HCT116 (cell line): Measurements from ENCODE around the gene CFL1. TPM values are rescaled to one million over a fixed set of nuclear protein-coding genes. Genes with fewer than 3 reads are reported as not detected.

Experiments
- ATAC-seq: fragments of 200-7000 bp; cut with Tn5 transposase; 2 replicates; pipeline ENCODE4 v1.9.1; 2020; ENCODE audit warnings: mild to moderate bottlenecking, moderate library complexity
- BruUV-seq: library from RNA; stranded (reverse); fragments of 400-500 nt; replicated peaks from 2 replicates; lab custom pipeline; 2021; lab: Mats Ljungman, UMichigan
- CTCF ChIA-PET: fragments of 300-600 bp; sonication (Branson Sonifier 250); formaldehyde crosslinking; loops from one replicate; lab custom pipeline; 2021; ENCODE audit warnings: antibody characterized with exemption; lab: Charles Lee
- POLR2A ChIA-PET: fragments of 300-600, 350-600 bp; sonication (Branson Sonifier 250); formaldehyde crosslinking; loops from one replicate; lab custom pipeline; 2021; ENCODE audit warnings: antibody characterized with exemption; lab: Charles Lee
- RAD21 ChIA-PET, 2 experiments: fragments of 300-600 bp; sonication (Branson Sonifier 250); formaldehyde crosslinking; loops; one replicate each; lab custom pipeline; 2023; ENCODE audit warnings: low total read pairs in 2 of 2; ENCODE audit not compliant: uncharacterized antibody in 2 of 2, unreplicated experiment in 2 of 2, low non-redundant PET in 1 of 2; lab: Charles Lee
- DNase-seq: peaks from one replicate; pipeline ENCODE4 v3.0.0-alpha.2; 2010; ENCODE audit warnings: low read depth, low spot score
- H2AFZ ChIP-seq: fragments of 200-600 bp; shearing (Covaris generic), sonication (generic); 2 replicates; pipeline ENCODE4 v1.6.1; 2017; ENCODE audit warnings: low read depth, mixed run types, mixed read lengths, antibody characterized with exemption, low read length; ENCODE audit not compliant: poor library complexity, severe bottlenecking
- H3K27ac ChIP-seq: 2 replicates; pipeline ENCODE4 v1.5.1; 2012; ENCODE audit warnings: low read depth, low read length
- H3K27me3 ChIP-seq: fragments of 200-600 bp; sonication (generic); 2 replicates; pipeline ENCODE4 v1.6.1; 2016; ENCODE audit warnings: mixed run types, low read length, mixed read lengths; ENCODE audit not compliant: insufficient read depth
- H3K36me3 ChIP-seq, 2 experiments: fragments of 200-500 bp in 1 of 2; fragments of 200-600 bp in 1 of 2; sonication (Bioruptor generic) in 1 of 2; sonication (generic) in 1 of 2; 2 replicates each; pipeline versions ENCODE4 v1.5.1 to v1.6.1; 2014 to 2016; ENCODE audit warnings: low read length in 2 of 2, inconsistent platforms in 1 of 2, mixed read lengths in 1 of 2, mixed run types in 1 of 2; ENCODE audit not compliant: insufficient read depth in 2 of 2, control insufficient read depth in 1 of 2
- H3K4me1 ChIP-seq, 2 experiments: fragments of 200-600 bp in 1 of 2; sonication (generic) in 1 of 2; 2 replicates each; pipeline versions ENCODE4 v1.5.1 to v1.6.1; 2012 to 2017; ENCODE audit warnings: low read length in 2 of 2, inconsistent platforms in 1 of 2, mild to moderate bottlenecking in 1 of 2, mixed read lengths in 1 of 2, mixed run types in 1 of 2, moderate library complexity in 1 of 2; ENCODE audit not compliant: insufficient read depth in 2 of 2, control insufficient read depth in 1 of 2
- H3K4me2 ChIP-seq: fragments of 200-600 bp; sonication (generic); 2 replicates; pipeline ENCODE4 v1.6.1; 2017; ENCODE audit warnings: mixed run types, low read length, mixed read lengths
- H3K4me3 ChIP-seq, 2 experiments: fragments of 200-600 bp in 1 of 2; sonication (generic) in 1 of 2; replicated peaks in 1 of 2; 2 replicates each; pipeline ENCODE4 v1.5.1; 2011 to 2016; ENCODE audit warnings: low read length in 2 of 2, control low read depth in 1 of 2, low read depth in 1 of 2, mild to moderate bottlenecking in 1 of 2, mixed read lengths in 1 of 2, mixed run types in 1 of 2
- H3K79me2 ChIP-seq: fragments of 200-600 bp; sonication (generic); 2 replicates; pipeline ENCODE4 v1.6.1; 2017; ENCODE audit warnings: mild to moderate bottlenecking, mixed run types, low read length, moderate library complexity, mixed read lengths; ENCODE audit not compliant: insufficient read depth
- H3K9ac ChIP-seq: fragments of 200-600 bp; sonication (generic); 2 replicates; pipeline ENCODE4 v1.6.1; 2016; ENCODE audit warnings: low read length, mixed read lengths
- H3K9me2 ChIP-seq: fragments of 200-600 bp; sonication (generic), shearing (Covaris generic); 2 replicates; pipeline ENCODE4 v1.6.1; 2017; ENCODE audit warnings: mixed run types, mild to moderate bottlenecking, moderate library complexity; ENCODE audit not compliant: insufficient read depth
- H3K9me3 ChIP-seq, 2 experiments: fragments of 200-500 bp in 1 of 2; fragments of 200-600 bp in 1 of 2; sonication (Bioruptor generic) in 1 of 2; sonication (generic) in 1 of 2; 2 replicates each; pipeline ENCODE4 v1.6.1; 2014 to 2017; ENCODE audit warnings: low read length in 2 of 2, mixed read lengths in 2 of 2, inconsistent platforms in 1 of 2, low read depth in 1 of 2, mild to moderate bottlenecking in 1 of 2, mixed run types in 1 of 2, moderate library complexity in 1 of 2; ENCODE audit not compliant: control insufficient read depth in 1 of 2, insufficient read depth in 1 of 2
- H4K20me1 ChIP-seq: fragments of 200-600 bp; sonication (generic), shearing (Covaris generic); 2 replicates; pipeline ENCODE4 v1.6.1; 2017; ENCODE audit warnings: mixed run types, mild to moderate bottlenecking, moderate library complexity; ENCODE audit not compliant: insufficient read depth
- CBX3 ChIP-seq: IDR thresholded peaks from 2 replicates; pipeline ENCODE4 v1.6.1; 2012; ENCODE audit warnings: low read depth
- CEBPB ChIP-seq: IDR thresholded peaks from 2 replicates; pipeline ENCODE4 v1.6.1; 2012; ENCODE audit warnings: low read depth
- FOSL1 ChIP-seq: IDR thresholded peaks from 2 replicates; pipeline ENCODE4 v1.6.1; 2012; ENCODE audit warnings: low read depth
- POLR2AphosphoS5 ChIP-seq: IDR thresholded peaks from 2 replicates; pipeline ENCODE4 v1.6.1; 2011; ENCODE audit warnings: mild to moderate bottlenecking, low read depth, low read length, moderate library complexity
- TCF7L2 ChIP-seq: IDR thresholded peaks from 2 replicates; pipeline ENCODE4 v1.7.0; 2011; ENCODE audit warnings: borderline replicate concordance, inconsistent platforms; ENCODE audit not compliant: insufficient read depth, insufficient read length; ENCODE audit errors: extremely low read depth
- YY1 ChIP-seq: IDR thresholded peaks from 2 replicates; pipeline ENCODE4 v1.6.1; 2011; ENCODE audit warnings: low read length, low read depth, moderate library complexity, mild to moderate bottlenecking; ENCODE audit not compliant: insufficient replicate concordance; ENCODE audit errors: extremely low read depth
- ZFX ChIP-seq: fragments of 450-650 bp; IDR thresholded peaks from 2 replicates; pipeline ENCODE4 v1.6.1; 2017
- intact Hi-C: fragments of 100-400 bp; cut with micrococcal nuclease; formaldehyde crosslinking; loops from 2 replicates; pipeline ENCODE4 v1.10.0; 2022
- total RNA-seq: library from RNA; stranded (reverse); gene quantifications from one replicate; pipeline ENCODE4 v1.2.1, GENCODE V29; 2021; ENCODE audit not compliant: unreplicated experiment
- TF ChIP-seq, protein P1 (sequence below): IDR thresholded peaks from 2 replicates; pipeline ENCODE4 v1.6.1; 2011; ENCODE audit warnings: mild to moderate bottlenecking, low read length, moderate library complexity; ENCODE audit not compliant: insufficient replicate concordance; ENCODE audit errors: extremely low read depth

Gene CFL1
- total RNA-seq, 1 experiment from 2014 or later, result 1,270 TPM

DNA sequence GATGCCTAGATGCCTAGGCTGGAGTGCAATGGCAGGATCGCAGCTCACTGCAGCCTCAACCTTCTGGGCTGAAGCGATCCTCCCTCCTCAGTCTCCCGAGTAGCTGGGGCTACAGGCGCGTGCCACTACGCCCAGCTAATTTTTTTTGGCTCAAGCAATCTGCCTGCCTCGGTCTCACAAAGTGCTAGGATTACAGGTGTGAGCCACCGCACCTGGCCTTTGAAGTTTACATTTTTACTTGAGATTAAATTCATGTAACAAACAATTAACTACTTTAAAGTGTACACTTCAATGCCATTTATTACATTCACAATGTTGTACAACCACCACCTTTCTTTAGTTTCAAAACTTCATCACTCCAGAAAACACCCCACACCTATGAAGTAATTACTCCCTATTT, 45.7 kb upstream of the CFL1 start:
- no peak for ATAC-seq
- TF ChIP-seq CBX3 (no peak), TCF7L2 (peak; percentile 40)
- H4K20me1 ChIP-seq, result no peaks in the 10 kb centered on the region
- no peaks in the 10 kb centered on the region for H3K9me2 ChIP-seq
- ChIA-PET POLR2A (interaction anchor here (0.7 to 10.9 kb wide), 5 partner anchors 11 to 481 kb away, joined by 3 to 124 read pairs (median 5); partner anchors contain the start of genes CCDC85B, FIBP and NEAT1), RAD21 (interaction anchor here in 1 of 2 experiments (1.0 kb wide), 1 partner anchor 13 kb away, joined by 3 read pairs; the partner anchor contains the start of gene CCDC85B), CTCF (interaction anchor here (1.3 to 1.6 kb wide), 3 partner anchors 13 to 19 kb away, joined by 3 to 4 read pairs (median 4); partner anchors contain the start of genes CCDC85B and FIBP)
- intact Hi-C loops, result no loop called here
- peaks cover 0 to 9% of the 10 kb centered on the region in 2 experiments; a peak in 1 of 4 replicates for H3K36me3 ChIP-seq
- H3K27me3 ChIP-seq, result no peaks in the 10 kb centered on the region
- peaks cover 44 to 82% of the 10 kb centered on the region in 2 experiments for H3K4me1 ChIP-seq
- DNase-seq, result no peak
- BruUV-seq, result no TSS peak
- H3K9me3 ChIP-seq, result no peaks in the 10 kb centered on the region
- H2AFZ ChIP-seq, result no peak overlapping the region
- peak overlapping the region; percentile 86 for H3K27ac ChIP-seq
- peak overlapping the region; percentile 99 for H3K9ac ChIP-seq
- H3K4me3 ChIP-seq, result peak overlapping the region in 1 of 2 experiments; percentile 25; a peak in 3 of 4 replicates
- H3K79me2 ChIP-seq, result peaks cover 23% of the 10 kb centered on the region
- peak overlapping the region; percentile 71 for H3K4me2 ChIP-seq

DNA sequence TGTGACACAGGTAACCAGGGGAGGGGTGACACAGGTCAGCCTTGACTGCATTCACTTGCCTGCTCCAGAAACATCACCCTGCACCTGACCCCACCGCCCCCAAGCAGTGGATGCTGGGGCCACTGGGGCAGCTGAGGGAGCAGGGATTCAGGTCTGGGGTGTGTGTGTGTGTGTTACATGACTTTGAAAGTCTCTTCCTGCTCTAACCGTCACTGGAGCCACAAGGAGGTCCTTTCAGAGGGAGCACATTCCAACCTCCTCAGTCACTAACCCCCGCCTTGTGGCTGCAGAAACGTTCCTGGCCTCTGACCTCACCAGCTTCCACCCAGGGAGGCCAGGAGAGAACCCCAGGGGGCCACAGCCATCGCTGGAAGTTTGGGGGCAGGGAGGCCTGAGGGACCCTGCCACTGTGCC, 45.1 kb upstream of the CFL1 start:
- H3K9me2 ChIP-seq, result no peaks in the 10 kb centered on the region
- ChIA-PET CTCF (interaction anchor here (1.3 to 1.6 kb wide), 3 partner anchors 12 to 18 kb away, joined by 3 to 4 read pairs (median 4); partner anchors contain the start of genes CCDC85B and FIBP), POLR2A (interaction anchor here (0.8 to 10.9 kb wide), 5 partner anchors 9 to 481 kb away, joined by 3 to 124 read pairs (median 7); partner anchors contain the start of genes CCDC85B, FIBP and NEAT1), RAD21 (interaction anchor here in 1 of 2 experiments (1.0 kb wide), 1 partner anchor 13 kb away, joined by 3 read pairs; the partner anchor contains the start of gene CCDC85B)
- no peaks in the 10 kb centered on the region for H3K9me3 ChIP-seq
- peaks cover 29% of the 10 kb centered on the region for H3K79me2 ChIP-seq
- peak overlapping the region; percentile 86 for H3K27ac ChIP-seq
- H4K20me1 ChIP-seq, result no peaks in the 10 kb centered on the region
- peak; percentile 59 for ATAC-seq
- peaks cover 0 to 15% of the 10 kb centered on the region in 2 experiments; a peak in 2 of 4 replicates for H3K36me3 ChIP-seq
- H3K27me3 ChIP-seq, result no peaks in the 10 kb centered on the region
- H3K4me1 ChIP-seq, result peaks cover 49 to 85% of the 10 kb centered on the region in 2 experiments
- peak overlapping the region; percentile 99 for H3K9ac ChIP-seq
- BruUV-seq, result no TSS peak
- TF ChIP-seq TCF7L2, result peak; percentile 39
- TF ChIP-seq, protein P1, sequence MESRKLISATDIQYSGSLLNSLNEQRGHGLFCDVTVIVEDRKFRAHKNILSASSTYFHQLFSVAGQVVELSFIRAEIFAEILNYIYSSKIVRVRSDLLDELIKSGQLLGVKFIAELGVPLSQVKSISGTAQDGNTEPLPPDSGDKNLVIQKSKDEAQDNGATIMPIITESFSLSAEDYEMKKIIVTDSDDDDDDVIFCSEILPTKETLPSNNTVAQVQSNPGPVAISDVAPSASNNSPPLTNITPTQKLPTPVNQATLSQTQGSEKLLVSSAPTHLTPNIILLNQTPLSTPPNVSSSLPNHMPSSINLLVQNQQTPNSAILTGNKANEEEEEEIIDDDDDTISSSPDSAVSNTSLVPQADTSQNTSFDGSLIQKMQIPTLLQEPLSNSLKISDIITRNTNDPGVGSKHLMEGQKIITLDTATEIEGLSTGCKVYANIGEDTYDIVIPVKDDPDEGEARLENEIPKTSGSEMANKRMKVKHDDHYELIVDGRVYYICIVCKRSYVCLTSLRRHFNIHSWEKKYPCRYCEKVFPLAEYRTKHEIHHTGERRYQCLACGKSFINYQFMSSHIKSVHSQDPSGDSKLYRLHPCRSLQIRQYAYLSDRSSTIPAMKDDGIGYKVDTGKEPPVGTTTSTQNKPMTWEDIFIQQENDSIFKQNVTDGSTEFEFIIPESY, result peak; percentile 46
- no peak for TF ChIP-seq CEBPB
- peak; percentile 23 for TF ChIP-seq YY1
- no peak for TF ChIP-seq ZFX
- peak; percentile 50 for TF ChIP-seq POLR2AphosphoS5
- no peak for TF ChIP-seq FOSL1
- TF ChIP-seq, all 23 proteins: peak for 4
- Histone ChIP-seq H2AFZ (no peak overlapping the region), H3K4me2 (peak overlapping the region; percentile 71), H3K4me3 (peak overlapping the region in 1 of 2 experiments; percentile 25; a peak in 3 of 4 replicates)
- peak; percentile 90 for DNase-seq
- intact Hi-C loops, result no loop called here
